K562 (cell line): ENCODE measurements around the gene KCNN4. TPM values are rescaled to one million over a fixed set of nuclear protein-coding genes. Genes with fewer than 3 reads are reported as not detected.

Source experiments
- CHD4 ChIP-seq: fragments of 200-600 bp; sonication (generic); IDR thresholded peaks from 3 replicates; pipeline ENCODE4 v1.6.1; 2012; ENCODE audit warnings: low read depth, mild to moderate bottlenecking, mixed read lengths, low read length, inconsistent platforms; ENCODE audit not compliant: insufficient read depth, insufficient replicate concordance, poor library complexity, severe bottlenecking
- HDAC1 ChIP-seq, 2 experiments: fragments of 450-650 bp; IDR thresholded peaks; 2 replicates each; pipeline ENCODE4 v1.6.1; 2016 to 2017; ENCODE audit warnings: inconsistent platforms in 1 of 2, mild to moderate bottlenecking in 1 of 2, moderate library complexity in 1 of 2
- RFX7 ChIP-seq: fragments of 250-450 bp; sonication (Bioruptor Pico); IDR thresholded peaks from 2 replicates; pipeline ENCODE4 v1.5.1; 2021; ENCODE audit warnings: mild to moderate bottlenecking
- ZFP30 ChIP-seq: fragments of 250-450 bp; sonication (Bioruptor Pico); IDR thresholded peaks from 2 replicates; pipeline ENCODE4 v1.8.0; 2022; ENCODE audit warnings: moderate library complexity, mild to moderate bottlenecking, inconsistent platforms, borderline replicate concordance
- ZNF253 ChIP-seq: fragments of 250-450 bp; sonication (Bioruptor Pico); conservative IDR thresholded peaks from 2 replicates; pipeline ENCODE4 v1.6.1; 2021; ENCODE audit warnings: mild to moderate bottlenecking
- ZNF75A ChIP-seq: fragments of 450-650 bp; formaldehyde crosslinking; IDR thresholded peaks from 2 replicates; pipeline ENCODE4 v1.4.0; 2020; ENCODE audit warnings: mild to moderate bottlenecking
- polyA plus RNA-seq, 8 experiments: library from polyadenylated mRNA; depleted of rRNA in 4 of 8; stranded (reverse) in 5 of 8; unstranded in 3 of 8; fragments of >200 nt; fragmentation: Nextera tagmentation in 2 of 8; fragmentation: Illumina TruSeq in 1 of 8; extraction: Ambion mirVana in 2 of 8; extraction: Trizol in 1 of 8; gene quantifications; 2 replicates each; pipeline versions ENCODE4 v1.2.1 to v1.2.3, GENCODE V29; 2011 to 2014; ENCODE audit warnings: inconsistent platforms in 1 of 8, missing spikeins in 1 of 8
- total RNA-seq, 7 experiments: library from RNA; depleted of rRNA in 6 of 7; stranded (reverse); fragments of >200 nt in 6 of 7; fragmentation: Illumina TruSeq in 2 of 7; extraction: Trizol in 2 of 7; gene quantifications; 2 replicates each; pipeline versions ENCODE4 v1.2.1 to v1.2.3, GENCODE V29; 2011 to 2021; ENCODE audit warnings: low replicate concordance in 1 of 7
- TF ChIP-seq, protein P1 (sequence below): fragments of 250-450 bp; sonication (Bioruptor Pico); IDR thresholded peaks from 2 replicates; pipeline ENCODE4 v1.8.0; 2022; ENCODE audit warnings: inconsistent platforms, mild to moderate bottlenecking, moderate library complexity, borderline replicate concordance
- TF ChIP-seq, protein P2 (sequence below): sonication (generic); formaldehyde crosslinking; IDR thresholded peaks from 2 replicates; pipeline ENCODE4 v1.8.0; 2023; ENCODE audit warnings: mild to moderate bottlenecking, missing genetic modification reagents
- TF ChIP-seq, protein P3 (sequence below): IDR thresholded peaks from 2 replicates; pipeline ENCODE4 v1.6.1; 2011; ENCODE audit not compliant: insufficient read length; ENCODE audit errors: extremely low read depth
- TF ChIP-seq, protein P4 (sequence below): fragments of 450-650 bp; IDR thresholded peaks from 2 replicates; pipeline ENCODE4 v1.6.1; 2016; ENCODE audit warnings: low read depth
- TF ChIP-seq, protein P5 (sequence below): fragments of 200-800 bp; sonication (Bioruptor generic); IDR thresholded peaks from 2 replicates; pipeline ENCODE4 v1.6.1; 2017; ENCODE audit warnings: missing genetic modification characterization, missing compliant biosample characterization

KCNN4 gene
- total and polyA plus RNA-seq, 9 of the 15 experiments (the other 6 are each of a cell fraction or from before 2014, with no cell fraction given), result 0.53 to 37.7 (median 25.9) TPM

DNA sequence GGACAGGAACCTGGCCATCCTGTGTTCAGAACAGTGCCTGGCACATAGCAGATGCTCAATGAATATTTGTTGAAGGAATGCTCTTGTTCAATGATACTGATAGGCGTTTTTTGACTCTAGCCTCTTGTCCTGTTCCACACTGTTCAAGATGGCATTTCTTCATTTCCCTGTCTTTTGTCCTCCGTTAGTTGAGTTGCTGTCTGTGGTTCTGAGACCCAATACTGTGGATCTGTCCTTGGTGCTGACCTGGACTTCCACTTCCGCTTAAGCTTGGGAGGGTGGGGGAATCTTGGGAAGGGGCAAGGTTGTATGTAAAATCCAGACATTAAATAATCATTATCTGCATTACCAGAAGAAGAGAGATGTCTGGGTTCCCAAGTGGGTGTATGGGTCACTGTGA lies 8.3 kb upstream of the KCNN4 start (continued):
- TF ChIP-seq, protein P1, sequence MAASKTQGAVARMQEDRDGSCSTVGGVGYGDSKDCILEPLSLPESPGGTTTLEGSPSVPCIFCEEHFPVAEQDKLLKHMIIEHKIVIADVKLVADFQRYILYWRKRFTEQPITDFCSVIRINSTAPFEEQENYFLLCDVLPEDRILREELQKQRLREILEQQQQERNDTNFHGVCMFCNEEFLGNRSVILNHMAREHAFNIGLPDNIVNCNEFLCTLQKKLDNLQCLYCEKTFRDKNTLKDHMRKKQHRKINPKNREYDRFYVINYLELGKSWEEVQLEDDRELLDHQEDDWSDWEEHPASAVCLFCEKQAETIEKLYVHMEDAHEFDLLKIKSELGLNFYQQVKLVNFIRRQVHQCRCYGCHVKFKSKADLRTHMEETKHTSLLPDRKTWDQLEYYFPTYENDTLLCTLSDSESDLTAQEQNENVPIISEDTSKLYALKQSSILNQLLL (CRISPR knock-in tag), result no peak
- TF ChIP-seq, protein P2, sequence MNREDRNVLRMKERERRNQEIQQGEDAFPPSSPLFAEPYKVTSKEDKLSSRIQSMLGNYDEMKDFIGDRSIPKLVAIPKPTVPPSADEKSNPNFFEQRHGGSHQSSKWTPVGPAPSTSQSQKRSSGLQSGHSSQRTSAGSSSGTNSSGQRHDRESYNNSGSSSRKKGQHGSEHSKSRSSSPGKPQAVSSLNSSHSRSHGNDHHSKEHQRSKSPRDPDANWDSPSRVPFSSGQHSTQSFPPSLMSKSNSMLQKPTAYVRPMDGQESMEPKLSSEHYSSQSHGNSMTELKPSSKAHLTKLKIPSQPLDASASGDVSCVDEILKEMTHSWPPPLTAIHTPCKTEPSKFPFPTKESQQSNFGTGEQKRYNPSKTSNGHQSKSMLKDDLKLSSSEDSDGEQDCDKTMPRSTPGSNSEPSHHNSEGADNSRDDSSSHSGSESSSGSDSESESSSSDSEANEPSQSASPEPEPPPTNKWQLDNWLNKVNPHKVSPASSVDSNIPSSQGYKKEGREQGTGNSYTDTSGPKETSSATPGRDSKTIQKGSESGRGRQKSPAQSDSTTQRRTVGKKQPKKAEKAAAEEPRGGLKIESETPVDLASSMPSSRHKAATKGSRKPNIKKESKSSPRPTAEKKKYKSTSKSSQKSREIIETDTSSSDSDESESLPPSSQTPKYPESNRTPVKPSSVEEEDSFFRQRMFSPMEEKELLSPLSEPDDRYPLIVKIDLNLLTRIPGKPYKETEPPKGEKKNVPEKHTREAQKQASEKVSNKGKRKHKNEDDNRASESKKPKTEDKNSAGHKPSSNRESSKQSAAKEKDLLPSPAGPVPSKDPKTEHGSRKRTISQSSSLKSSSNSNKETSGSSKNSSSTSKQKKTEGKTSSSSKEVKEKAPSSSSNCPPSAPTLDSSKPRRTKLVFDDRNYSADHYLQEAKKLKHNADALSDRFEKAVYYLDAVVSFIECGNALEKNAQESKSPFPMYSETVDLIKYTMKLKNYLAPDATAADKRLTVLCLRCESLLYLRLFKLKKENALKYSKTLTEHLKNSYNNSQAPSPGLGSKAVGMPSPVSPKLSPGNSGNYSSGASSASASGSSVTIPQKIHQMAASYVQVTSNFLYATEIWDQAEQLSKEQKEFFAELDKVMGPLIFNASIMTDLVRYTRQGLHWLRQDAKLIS, result peak; percentile 87; the same call in 1 of the 2 replicates
- no peak for TF ChIP-seq ZFP30 (CRISPR knock-in tag)
- no peak for TF ChIP-seq RFX7 (CRISPR knock-in tag)
- TF ChIP-seq ZNF75A, result no peak
- no peak for TF ChIP-seq CHD4
- TF ChIP-seq ZNF253, result no peak
- TF ChIP-seq, protein P3, sequence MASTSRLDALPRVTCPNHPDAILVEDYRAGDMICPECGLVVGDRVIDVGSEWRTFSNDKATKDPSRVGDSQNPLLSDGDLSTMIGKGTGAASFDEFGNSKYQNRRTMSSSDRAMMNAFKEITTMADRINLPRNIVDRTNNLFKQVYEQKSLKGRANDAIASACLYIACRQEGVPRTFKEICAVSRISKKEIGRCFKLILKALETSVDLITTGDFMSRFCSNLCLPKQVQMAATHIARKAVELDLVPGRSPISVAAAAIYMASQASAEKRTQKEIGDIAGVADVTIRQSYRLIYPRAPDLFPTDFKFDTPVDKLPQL, result no peak
- TF ChIP-seq, protein P4, sequence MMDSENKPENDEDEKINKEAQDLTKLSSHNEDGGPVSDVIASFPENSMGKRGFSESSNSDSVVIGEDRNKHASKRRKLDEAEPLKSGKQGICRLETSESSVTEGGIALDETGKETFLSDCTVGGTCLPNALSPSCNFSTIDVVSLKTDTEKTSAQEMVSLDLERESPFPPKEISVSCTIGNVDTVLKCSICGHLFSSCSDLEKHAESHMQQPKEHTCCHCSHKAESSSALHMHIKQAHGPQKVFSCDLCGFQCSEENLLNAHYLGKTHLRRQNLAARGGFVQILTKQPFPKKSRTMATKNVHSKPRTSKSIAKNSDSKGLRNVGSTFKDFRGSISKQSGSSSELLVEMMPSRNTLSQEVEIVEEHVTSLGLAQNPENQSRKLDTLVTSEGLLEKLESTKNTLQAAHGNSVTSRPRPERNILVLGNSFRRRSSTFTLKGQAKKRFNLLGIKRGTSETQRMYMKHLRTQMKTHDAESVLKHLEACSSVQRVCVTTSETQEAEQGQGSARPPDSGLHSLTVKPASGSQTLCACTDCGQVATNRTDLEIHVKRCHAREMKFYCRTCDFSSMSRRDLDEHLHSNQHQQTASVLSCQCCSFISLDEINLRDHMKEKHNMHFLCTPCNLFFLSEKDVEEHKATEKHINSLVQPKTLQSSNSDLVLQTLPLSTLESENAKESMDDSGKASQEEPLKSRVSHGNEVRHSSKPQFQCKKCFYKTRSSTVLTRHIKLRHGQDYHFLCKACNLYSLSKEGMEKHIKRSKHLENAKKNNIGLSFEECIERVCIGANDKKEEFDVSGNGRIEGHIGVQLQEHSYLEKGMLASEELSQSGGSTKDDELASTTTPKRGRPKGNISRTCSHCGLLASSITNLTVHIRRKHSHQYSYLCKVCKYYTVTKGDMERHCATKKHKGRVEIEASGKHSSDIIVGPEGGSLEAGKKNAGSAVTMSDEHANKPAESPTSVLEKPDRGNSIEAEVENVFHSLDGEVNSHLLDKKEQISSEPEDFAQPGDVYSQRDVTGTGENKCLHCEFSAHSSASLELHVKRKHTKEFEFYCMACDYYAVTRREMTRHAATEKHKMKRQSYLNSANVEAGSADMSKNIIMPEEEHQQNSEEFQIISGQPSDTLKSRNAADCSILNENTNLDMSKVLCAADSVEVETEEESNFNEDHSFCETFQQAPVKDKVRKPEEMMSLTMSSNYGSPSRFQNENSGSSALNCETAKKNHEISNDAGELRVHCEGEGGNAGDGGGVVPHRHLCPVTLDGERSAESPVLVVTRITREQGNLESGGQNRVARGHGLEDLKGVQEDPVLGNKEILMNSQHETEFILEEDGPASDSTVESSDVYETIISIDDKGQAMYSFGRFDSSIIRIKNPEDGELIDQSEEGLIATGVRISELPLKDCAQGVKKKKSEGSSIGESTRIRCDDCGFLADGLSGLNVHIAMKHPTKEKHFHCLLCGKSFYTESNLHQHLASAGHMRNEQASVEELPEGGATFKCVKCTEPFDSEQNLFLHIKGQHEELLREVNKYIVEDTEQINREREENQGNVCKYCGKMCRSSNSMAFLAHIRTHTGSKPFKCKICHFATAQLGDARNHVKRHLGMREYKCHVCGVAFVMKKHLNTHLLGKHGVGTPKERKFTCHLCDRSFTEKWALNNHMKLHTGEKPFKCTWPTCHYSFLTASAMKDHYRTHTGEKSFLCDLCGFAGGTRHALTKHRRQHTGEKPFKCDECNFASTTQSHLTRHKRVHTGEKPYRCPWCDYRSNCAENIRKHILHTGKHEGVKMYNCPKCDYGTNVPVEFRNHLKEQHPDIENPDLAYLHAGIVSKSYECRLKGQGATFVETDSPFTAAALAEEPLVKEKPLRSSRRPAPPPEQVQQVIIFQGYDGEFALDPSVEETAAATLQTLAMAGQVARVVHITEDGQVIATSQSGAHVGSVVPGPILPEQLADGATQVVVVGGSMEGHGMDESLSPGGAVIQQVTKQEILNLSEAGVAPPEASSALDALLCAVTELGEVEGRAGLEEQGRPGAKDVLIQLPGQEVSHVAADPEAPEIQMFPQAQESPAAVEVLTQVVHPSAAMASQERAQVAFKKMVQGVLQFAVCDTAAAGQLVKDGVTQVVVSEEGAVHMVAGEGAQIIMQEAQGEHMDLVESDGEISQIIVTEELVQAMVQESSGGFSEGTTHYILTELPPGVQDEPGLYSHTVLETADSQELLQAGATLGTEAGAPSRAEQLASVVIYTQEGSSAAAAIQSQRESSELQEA, result no peak
- TF ChIP-seq, protein P5, sequence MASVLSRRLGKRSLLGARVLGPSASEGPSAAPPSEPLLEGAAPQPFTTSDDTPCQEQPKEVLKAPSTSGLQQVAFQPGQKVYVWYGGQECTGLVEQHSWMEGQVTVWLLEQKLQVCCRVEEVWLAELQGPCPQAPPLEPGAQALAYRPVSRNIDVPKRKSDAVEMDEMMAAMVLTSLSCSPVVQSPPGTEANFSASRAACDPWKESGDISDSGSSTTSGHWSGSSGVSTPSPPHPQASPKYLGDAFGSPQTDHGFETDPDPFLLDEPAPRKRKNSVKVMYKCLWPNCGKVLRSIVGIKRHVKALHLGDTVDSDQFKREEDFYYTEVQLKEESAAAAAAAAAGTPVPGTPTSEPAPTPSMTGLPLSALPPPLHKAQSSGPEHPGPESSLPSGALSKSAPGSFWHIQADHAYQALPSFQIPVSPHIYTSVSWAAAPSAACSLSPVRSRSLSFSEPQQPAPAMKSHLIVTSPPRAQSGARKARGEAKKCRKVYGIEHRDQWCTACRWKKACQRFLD (CRISPR knock-in tag), result peak; percentile 85; the same call in 1 of the 2 replicates
- peak in 1 of 2 experiments; percentile 84; a peak in 2 of 4 replicates for TF ChIP-seq HDAC1 (IDR thresholded peaks at IDR 0.05)
